HG03378 (cell line): ENCODE results near the gene MTHFS.

Experiments used
- ATAC-seq: cut with Tn5 transposase; IDR thresholded peaks from one replicate; pipeline ENCODE4 v1.9.1; 2021; ENCODE audit warnings: mild to moderate bottlenecking, moderate library complexity; ENCODE audit not compliant: unreplicated experiment

Gene MTHFS

DNA sequence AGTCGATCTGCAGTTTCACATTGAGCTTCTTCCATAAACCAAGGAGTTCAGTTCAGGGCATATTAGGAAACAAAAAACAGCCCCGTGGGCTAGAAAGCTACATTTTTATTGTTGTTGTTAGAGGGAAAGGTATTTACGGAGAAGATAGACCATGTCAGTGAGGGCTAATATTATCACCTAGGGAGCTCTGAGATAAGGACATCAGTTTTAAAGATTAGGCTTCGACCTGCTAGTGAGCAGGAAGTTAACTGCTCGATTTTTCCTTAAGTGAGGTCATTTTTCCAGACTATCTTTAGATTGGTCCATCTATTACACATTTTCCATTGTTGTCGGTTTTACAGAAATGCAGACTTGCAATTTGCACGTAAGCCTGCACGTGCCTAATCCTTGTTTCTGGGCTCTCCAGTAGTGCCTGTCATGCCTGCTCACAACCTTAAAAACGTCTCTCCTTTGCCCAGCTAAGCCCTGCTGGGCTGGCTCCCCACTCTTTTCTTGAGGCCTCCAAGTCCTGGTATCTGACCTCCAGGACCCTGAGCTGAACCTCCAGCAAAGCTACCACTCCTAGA, 72.6 kb downstream of the MTHFS start:
- no peak for ATAC-seq

DNA sequence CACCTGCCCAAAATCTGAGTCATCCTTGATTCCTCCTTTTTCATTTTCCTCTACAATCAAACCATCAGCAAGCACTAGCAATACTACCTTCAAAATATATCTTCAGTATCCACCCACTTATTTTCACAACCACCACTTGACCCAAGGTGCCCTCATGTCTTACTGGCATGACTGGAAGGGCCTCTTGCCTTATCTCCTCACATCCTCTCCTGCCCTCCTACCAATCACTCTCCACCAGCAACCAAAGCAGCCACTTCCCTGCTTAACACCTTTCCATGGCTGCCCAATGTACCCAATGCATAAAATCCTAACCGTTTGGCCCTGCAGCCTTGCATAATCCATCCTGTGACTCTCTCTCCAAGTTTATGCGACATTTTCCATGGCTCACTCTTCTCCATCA, 76.0 kb downstream of the MTHFS start:
- no peak for ATAC-seq

GRCh38 chr15:79820176-79820575, 76.6 kb downstream of the MTHFS start:
- no peak for ATAC-seq

DNA sequence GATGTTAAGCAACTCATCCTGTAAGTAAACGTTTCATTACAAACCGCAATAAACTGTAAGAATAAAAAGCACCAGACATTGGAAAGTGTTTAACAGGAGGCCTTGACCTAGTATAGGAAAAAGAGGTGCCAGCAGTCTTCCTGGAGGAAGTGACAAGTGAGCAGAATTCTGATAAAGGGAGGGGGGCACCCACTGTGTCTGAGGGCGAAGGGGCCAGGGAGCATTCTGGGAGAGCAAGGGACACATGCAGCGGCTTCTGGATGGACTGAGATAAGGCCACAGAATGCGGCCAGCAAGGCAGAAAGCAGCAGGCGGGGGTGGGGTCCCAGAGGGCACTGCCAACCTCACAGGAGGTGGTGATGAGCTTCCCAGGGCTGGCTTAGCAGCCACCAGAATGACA, 80.2 kb downstream of the MTHFS start:
- ATAC-seq = no peak

GRCh38 chr15:79815468-79815867, 81.3 kb downstream of the MTHFS start:
- no peak for ATAC-seq

- ATAC-seq = no peak
These were observed 84.3 kb downstream of the MTHFS start for GRCh38 chr15:79812541-79812940.

GRCh38 chr15:79811406-79812405, 85.1 kb downstream of the MTHFS start:
- ATAC-seq = no peak

GRCh38 chr15:79804838-79805237, 92.0 kb downstream of the MTHFS start:
- ATAC-seq = no peak

GRCh38 chr15:79798311-79798710, 98.5 kb downstream of the MTHFS start:
- no peak for ATAC-seq
